ENCODE data around the gene TANGO2. TPM values are rescaled to one million over a fixed set of nuclear protein-coding genes. Genes with fewer than 3 reads are reported as not detected.

TANGO2 gene
- total and polyA plus RNA-seq, 3 experiments from 2014 or later: 27.3 to 48.6 (median 28.0) TPM

- peaks cover 10% of the 10 kb centered on the region for H3K4me1 ChIP-seq (ENCODE audit: insufficient read depth, low read length)
- peak overlapping the region in 1 of 7 donors; percentile 3 for H3K4me3 Mint-ChIP-seq
- peaks cover 0 to 78% (median 5%) of the 10 kb centered on the region in 3 donors for H3K36me3 Mint-ChIP-seq
- H3K27me3 ChIP-seq (ENCODE audit: insufficient read depth, low read length, poor library complexity, severe bottlenecking): no peaks in the 10 kb centered on the region
- no peaks in the 10 kb centered on the region for H3K9me3 Mint-ChIP-seq
- no peak overlapping the region for H3K4me3 ChIP-seq (ENCODE audit: low read length)
- ChIA-PET POLR2A (interaction anchor here (1.0 to 1.1 kb wide), 2 partner anchors 10 kb away, joined by 3 read pairs; no protein-coding TSS in a partner anchor), CTCF (interaction anchor here (0.9 to 1.5 kb wide), 6 partner anchors 10 to 255 kb away, joined by 3 to 7 read pairs (median 3); no protein-coding TSS in a partner anchor)
- no peak overlapping the region for H3K27ac ChIP-seq (ENCODE audit: low read depth, low read length)
- H3K4me1 Mint-ChIP-seq: peaks cover 14 to 27% (median 15%) of the 10 kb centered on the region in 3 donors
- H3K27ac Mint-ChIP-seq: peak overlapping the region; percentile 63 to 86 (median 78)
- H3K36me3 ChIP-seq (ENCODE audit: insufficient read depth, low read length): peaks cover 66% of the 10 kb centered on the region
- no peaks in the 10 kb centered on the region for H3K27me3 Mint-ChIP-seq
- peak in 3 of 5 donors; percentile 35 to 57 (median 39) for DNase-seq
- H3K9me3 ChIP-seq (ENCODE audit: low read length): no peaks in the 10 kb centered on the region
These were observed 90.3 kb downstream of the TANGO2 start for GRCh38 chr22:20111045-20111688.

GRCh38 chr22:20111689-20112622, 91.0 kb downstream of the TANGO2 start:
- DNase-seq: no peak
- Histone ChIP-seq H3K4me3 (ENCODE audit: low read length) (no peak overlapping the region), H3K27ac (ENCODE audit: low read depth, low read length) (no peak overlapping the region), H3K36me3 (ENCODE audit: insufficient read depth, low read length) (peaks cover 58% of the 10 kb centered on the region), H3K9me3 (ENCODE audit: low read length) (no peaks in the 10 kb centered on the region), H3K27me3 (ENCODE audit: insufficient read depth, low read length, poor library complexity, severe bottlenecking) (no peaks in the 10 kb centered on the region), H3K4me1 (ENCODE audit: insufficient read depth, low read length) (peaks cover 14% of the 10 kb centered on the region)
- no peaks in the 10 kb centered on the region for H3K9me3 Mint-ChIP-seq
- H3K4me3 Mint-ChIP-seq: no peak overlapping the region
- peak overlapping the region in 7 of 8 donors; percentile 59 to 79 (median 66) for H3K27ac Mint-ChIP-seq
- H3K27me3 Mint-ChIP-seq: no peaks in the 10 kb centered on the region
- H3K4me1 Mint-ChIP-seq: peaks cover 14 to 35% (median 18%) of the 10 kb centered on the region in 3 donors
- CTCF ChIA-PET: interaction anchor here (1.5 kb wide), 1 partner anchor 50 kb away, joined by 3 read pairs; no protein-coding TSS in a partner anchor
- H3K36me3 Mint-ChIP-seq: peaks cover 0 to 73% (median 5%) of the 10 kb centered on the region in 3 donors
- POLR2A ChIA-PET: interaction anchor here (1.1 kb wide), 1 partner anchor 11 kb away, joined by 3 read pairs; no protein-coding TSS in a partner anchor

DNA sequence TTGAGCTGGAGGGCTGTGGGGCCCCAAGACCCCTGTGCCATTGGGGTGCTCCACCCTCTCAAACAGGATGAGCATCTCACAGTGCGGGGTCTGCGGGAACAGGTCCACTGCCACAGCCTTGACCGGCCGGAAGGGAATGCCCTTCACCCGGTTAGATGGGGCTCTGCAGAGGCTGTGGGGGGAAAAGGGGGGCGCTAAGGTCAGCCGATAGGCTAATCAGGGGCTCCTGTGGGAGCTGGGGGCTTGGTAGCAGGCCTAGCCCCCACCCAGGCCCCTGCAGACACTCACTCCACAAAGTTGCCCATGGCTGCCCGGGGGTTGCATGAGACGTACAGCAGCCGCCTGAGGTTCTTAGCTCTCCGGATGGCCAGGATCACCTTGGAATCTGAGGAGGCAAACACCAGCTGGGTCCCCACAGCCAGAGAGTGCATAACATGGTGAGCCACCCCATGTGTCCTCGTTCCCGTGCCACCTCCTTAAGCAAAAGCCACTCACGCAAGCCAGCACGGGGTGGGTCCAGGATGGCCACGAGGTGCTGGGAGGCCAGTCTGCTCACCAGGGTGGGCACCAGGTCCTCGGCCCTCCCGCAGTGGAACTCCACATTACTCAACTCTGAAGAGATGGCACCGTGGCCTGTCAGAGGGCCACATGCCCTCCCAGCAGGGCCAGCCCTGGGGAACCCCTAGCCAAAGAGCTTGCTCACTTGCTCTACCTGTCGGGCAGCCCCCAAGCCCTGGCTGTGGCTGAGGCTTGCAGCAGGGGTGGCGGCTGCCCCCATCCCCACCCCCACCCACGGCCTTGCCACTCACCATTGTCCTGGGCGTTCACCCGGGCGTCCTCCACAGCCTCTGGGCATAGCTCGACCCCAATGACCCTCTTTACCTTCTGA, 92.0 kb downstream of the TANGO2 start:
- Histone ChIP-seq H3K9me3 (ENCODE audit: low read length) (no peaks in the 10 kb centered on the region), H3K4me3 (ENCODE audit: low read length) (no peak overlapping the region), H3K4me1 (ENCODE audit: insufficient read depth, low read length) (peaks cover 14% of the 10 kb centered on the region), H3K27ac (ENCODE audit: low read depth, low read length) (no peak overlapping the region), H3K36me3 (ENCODE audit: insufficient read depth, low read length) (peaks cover 49% of the 10 kb centered on the region), H3K27me3 (ENCODE audit: insufficient read depth, low read length, poor library complexity, severe bottlenecking) (no peaks in the 10 kb centered on the region)
- DNase-seq: peak in 1 of 5 donors; percentile 43
- ChIA-PET CTCF (interaction anchor here (0.6 kb wide), 1 partner anchor 67 kb away, joined by 3 read pairs; no protein-coding TSS in a partner anchor), POLR2A (interaction anchor here (1.1 kb wide), 1 partner anchor 12 kb away, joined by 3 read pairs; no protein-coding TSS in a partner anchor)
- Mint-ChIP-seq H3K27ac (peak overlapping the region in 1 of 8 donors; percentile 93), H3K27me3 (no peaks in the 10 kb centered on the region), H3K9me3 (no peaks in the 10 kb centered on the region), H3K4me1 (peaks cover 14 to 39% (median 20%) of the 10 kb centered on the region in 3 donors), H3K36me3 (peaks cover 0 to 68% (median 5%) of the 10 kb centered on the region in 3 donors), H3K4me3 (peak overlapping the region in 2 of 7 donors; percentile 16 to 73)

GRCh38 chr22:20113551-20114310, 92.8 kb downstream of the TANGO2 start:
- Histone ChIP-seq H3K4me1 (ENCODE audit: insufficient read depth, low read length) (peaks cover 22% of the 10 kb centered on the region), H3K27ac (ENCODE audit: low read depth, low read length) (no peak overlapping the region), H3K4me3 (ENCODE audit: low read length) (no peak overlapping the region), H3K36me3 (ENCODE audit: insufficient read depth, low read length) (peaks cover 44% of the 10 kb centered on the region), H3K9me3 (ENCODE audit: low read length) (no peaks in the 10 kb centered on the region), H3K27me3 (ENCODE audit: insufficient read depth, low read length, poor library complexity, severe bottlenecking) (no peaks in the 10 kb centered on the region)
- Mint-ChIP-seq H3K27ac (peak overlapping the region in 7 of 8 donors; percentile 17 to 93 (median 50)), H3K4me3 (peak overlapping the region in 2 of 7 donors; percentile 16 to 73), H3K9me3 (no peaks in the 10 kb centered on the region), H3K27me3 (no peaks in the 10 kb centered on the region), H3K36me3 (peaks cover 0 to 64% (median 3%) of the 10 kb centered on the region in 3 donors), H3K4me1 (peaks cover 23 to 48% (median 26%) of the 10 kb centered on the region in 3 donors)
- POLR2A ChIA-PET: no interaction called here
- peak in 1 of 5 donors; percentile 43 for DNase-seq
- CTCF ChIA-PET: interaction anchor here (0.6 kb wide), 1 partner anchor 68 kb away, joined by 3 read pairs; no protein-coding TSS in a partner anchor

DNA sequence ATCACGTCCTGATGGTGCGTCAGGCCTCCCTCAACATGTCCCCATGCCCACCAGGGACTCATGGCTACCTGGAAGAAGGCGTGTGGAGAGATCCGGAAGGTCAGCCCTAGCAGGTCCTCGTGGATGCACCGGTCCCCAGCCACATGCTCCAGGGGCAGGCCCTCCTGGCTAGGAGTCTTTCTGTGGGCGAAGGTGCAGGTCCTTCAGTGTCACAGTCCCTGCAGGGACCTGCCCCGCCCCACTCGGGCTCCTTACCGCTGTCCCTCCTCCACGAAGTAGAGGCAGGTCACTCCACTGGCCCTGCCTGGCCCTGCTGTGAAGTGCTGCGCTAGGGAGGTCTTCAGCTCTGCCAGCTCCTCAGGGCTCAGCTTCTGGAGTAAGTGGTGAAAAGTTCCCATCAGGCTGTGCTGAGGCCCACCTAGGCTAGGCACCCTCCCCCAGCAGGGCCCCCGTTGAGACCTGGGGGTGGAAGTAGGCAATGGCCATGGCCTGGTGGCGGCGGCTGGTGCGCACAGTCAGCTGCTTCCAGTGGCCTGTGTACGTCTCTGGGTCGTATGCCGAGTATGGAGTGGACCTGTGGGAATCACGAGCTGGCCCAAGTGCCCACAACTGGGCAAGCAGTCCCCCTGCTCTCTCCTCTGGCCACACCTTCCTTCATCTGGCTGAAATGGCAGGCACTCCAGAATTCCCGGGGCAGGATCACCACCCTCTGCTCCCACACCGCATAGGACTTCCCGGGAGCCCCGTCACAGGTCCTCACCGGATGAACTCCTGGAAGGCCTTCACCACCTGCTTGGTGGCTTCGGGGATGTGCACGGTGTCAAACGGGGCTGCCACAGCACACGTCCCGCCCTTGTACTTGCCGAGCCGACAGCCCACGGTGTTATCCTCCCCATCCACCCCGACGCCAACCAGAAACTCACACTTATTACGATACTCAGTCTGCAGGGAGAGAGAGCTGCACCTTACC, 93.9 kb downstream of the TANGO2 start:
- peak overlapping the region in 7 of 8 donors; percentile 19 to 84 (median 77) for H3K27ac Mint-ChIP-seq
- no peaks in the 10 kb centered on the region for H3K27me3 Mint-ChIP-seq
- Histone ChIP-seq H3K27me3 (ENCODE audit: insufficient read depth, low read length, poor library complexity, severe bottlenecking) (no peaks in the 10 kb centered on the region), H3K9me3 (ENCODE audit: low read length) (no peaks in the 10 kb centered on the region), H3K4me3 (ENCODE audit: low read length) (no peak overlapping the region), H3K36me3 (ENCODE audit: insufficient read depth, low read length) (peaks cover 48% of the 10 kb centered on the region), H3K4me1 (ENCODE audit: insufficient read depth, low read length) (peaks cover 30% of the 10 kb centered on the region), H3K27ac (ENCODE audit: low read depth, low read length) (peak overlapping the region; percentile 95)
- no peaks in the 10 kb centered on the region for H3K9me3 Mint-ChIP-seq
- peaks cover 0 to 66% (median 2%) of the 10 kb centered on the region in 3 donors for H3K36me3 Mint-ChIP-seq
- DNase-seq: peak in 1 of 5 donors; percentile 45
- POLR2A ChIA-PET: no interaction called here
- peaks cover 27 to 58% (median 34%) of the 10 kb centered on the region in 3 donors for H3K4me1 Mint-ChIP-seq
- H3K4me3 Mint-ChIP-seq: peak overlapping the region; percentile 51 to 96 (median 66)
- CTCF ChIA-PET: no interaction called here

GRCh38 chr22:20115691-20116375, 94.9 kb downstream of the TANGO2 start, which contains the start of gene RANBP1:
RANBP1 (plus strand) TSS chr22:20116104; CDS start chr22:20116185, 81 bp downstream.
- Mint-ChIP-seq H3K36me3 (peaks cover 0 to 66% (median 2%) of the 10 kb centered on the region in 3 donors), H3K9me3 (no peaks in the 10 kb centered on the region), H3K27ac (peak within 1 kb of the TSS in 7 of 8 donors; percentile 86 to 98 (median 92)), H3K4me1 (peaks cover 30 to 64% (median 36%) of the 10 kb centered on the region in 3 donors), H3K27me3 (no peaks in the 10 kb centered on the region), H3K4me3 (peak within 1 kb of the TSS; percentile 85 to 96 (median 89))
- DNase-seq: peak in 1 of 5 donors; percentile 47
- H3K27me3 ChIP-seq (ENCODE audit: insufficient read depth, low read length, poor library complexity, severe bottlenecking): no peaks in the 10 kb centered on the region
- peak within 1 kb of the TSS; percentile 86 for H3K4me3 ChIP-seq (ENCODE audit: low read length)
- H3K27ac ChIP-seq (ENCODE audit: low read depth, low read length): peak within 1 kb of the TSS; percentile 95
- POLR2A ChIA-PET: no interaction called here
- CTCF ChIA-PET: interaction anchor here (1.1 to 1.3 kb wide), 2 partner anchors 14 to 37 kb away, joined by 3 read pairs; no protein-coding TSS in a partner anchor
- peaks cover 36% of the 10 kb centered on the region for H3K4me1 ChIP-seq (ENCODE audit: insufficient read depth, low read length)
- H3K36me3 ChIP-seq (ENCODE audit: insufficient read depth, low read length): peaks cover 53% of the 10 kb centered on the region
- no peaks in the 10 kb centered on the region for H3K9me3 ChIP-seq (ENCODE audit: low read length)

Data from CD8-positive, alpha-beta memory T cell (primary cell).